HEK293T (cell line): ENCODE data around the gene BIRC5.
A peak's percentile ranks its signal among the peaks of the same experiment; 100 is the strongest.

Source experiments
- CTCF ChIA-PET: fragments of 350-600 bp; formaldehyde crosslinking; extraction: SDS; loops from one replicate; lab custom pipeline; 2021; ENCODE audit warnings: antibody characterized with exemption, inconsistent platforms; lab: Yijun Ruan, JAX
- POLR2A ChIA-PET: fragments of 350-600 bp; formaldehyde crosslinking; extraction: SDS; loops from one replicate; lab custom pipeline; 2020; ENCODE audit warnings: antibody characterized with exemption, inconsistent platforms; lab: Yijun Ruan, JAX
- DNase-seq: peaks from one replicate; pipeline ENCODE4 v3.0.0; 2012; ENCODE audit warnings: mixed read lengths; ENCODE audit errors: extremely low spot score
- ARNT ChIP-seq: fragments of 450-650 bp; IDR thresholded peaks from 2 replicates; pipeline ENCODE4 v1.6.1; 2017; ENCODE audit warnings: mild to moderate bottlenecking
- BHLHE40 ChIP-seq: fragments of 450-650 bp; IDR thresholded peaks from 2 replicates; pipeline ENCODE4 v1.6.1; 2016; ENCODE audit warnings: mild to moderate bottlenecking, moderate library complexity, borderline replicate concordance
- CTBP1 ChIP-seq: fragments of 450-650 bp; IDR thresholded peaks from 2 replicates; pipeline ENCODE4 v1.6.1; 2016; ENCODE audit warnings: borderline replicate concordance
- ELF4 ChIP-seq: fragments of 450-650 bp; IDR thresholded peaks from 2 replicates; pipeline ENCODE4 v1.6.1; 2017; ENCODE audit warnings: antibody characterized with exemption
- FOXA1 ChIP-seq: fragments of 450-650 bp; IDR thresholded peaks from 2 replicates; pipeline ENCODE4 v1.6.1; 2016; ENCODE audit warnings: mild to moderate bottlenecking
- FOXK2 ChIP-seq: fragments of 450-650 bp; IDR thresholded peaks from 2 replicates; pipeline ENCODE4 v1.6.1; 2016; ENCODE audit warnings: mild to moderate bottlenecking
- FOXM1 ChIP-seq: fragments of 450-650 bp; IDR thresholded peaks from 2 replicates; pipeline ENCODE4 v1.6.1; 2017; ENCODE audit warnings: mild to moderate bottlenecking, borderline replicate concordance
- HDGF ChIP-seq: fragments of 450-650 bp; IDR thresholded peaks from 2 replicates; pipeline ENCODE4 v1.6.1; 2017; ENCODE audit warnings: antibody characterized with exemption, borderline replicate concordance
- L3MBTL2 ChIP-seq: fragments of 450-650 bp; conservative IDR thresholded peaks from 2 replicates; pipeline ENCODE4 v1.6.1; 2016; ENCODE audit warnings: mild to moderate bottlenecking
- LEF1 ChIP-seq: fragments of 450-650 bp; IDR thresholded peaks from 2 replicates; pipeline ENCODE4 v1.6.1; 2017; ENCODE audit warnings: mild to moderate bottlenecking, borderline replicate concordance
- NFRKB ChIP-seq: fragments of 450-650 bp; IDR thresholded peaks from 2 replicates; pipeline ENCODE4 v1.6.1; 2016; ENCODE audit warnings: mild to moderate bottlenecking, moderate library complexity
- PKNOX1 ChIP-seq: fragments of 450-650 bp; IDR thresholded peaks from 2 replicates; pipeline ENCODE4 v1.6.1; 2016
- SP1 ChIP-seq: fragments of 450-650 bp; IDR thresholded peaks from 2 replicates; pipeline ENCODE4 v1.6.1; 2017
- SUZ12 ChIP-seq: fragments of 450-650 bp; IDR thresholded peaks from 2 replicates; pipeline ENCODE4 v1.6.1; 2016; ENCODE audit warnings: mild to moderate bottlenecking
- TARDBP ChIP-seq: fragments of 450-650 bp; IDR thresholded peaks from 2 replicates; pipeline ENCODE4 v1.6.1; 2016
- ZNF384 ChIP-seq: fragments of 450-650 bp; IDR thresholded peaks from 2 replicates; pipeline ENCODE4 v1.6.1; 2016

Gene BIRC5

GRCh38 chr17:78185981-78186691 is 27.9 kb upstream of the BIRC5 start:
- POLR2A ChIA-PET = interaction anchor here (0.6 to 3.5 kb wide), 29 partner anchors 8 to 795 kb away, joined by 3 to 50 read pairs (median 5); partner anchors contain the start of genes BIRC5, SYNGR2, TMC6 and TMC8
- TF ChIP-seq ELF4 (no peak), BHLHE40 (no peak), ZNF384 (no peak), TARDBP (no peak), CTBP1 (no peak), FOXM1 (no peak), SP1 (no peak), SUZ12 (no peak), HDGF (no peak), LEF1 (no peak)
- DNase-seq = peak; percentile 43
- CTCF ChIA-PET = interaction anchor here (1.1 to 3.4 kb wide), 3 partner anchors 9 to 58 kb away, joined by 3 to 20 read pairs (median 3); no protein-coding TSS in a partner anchor

DNA sequence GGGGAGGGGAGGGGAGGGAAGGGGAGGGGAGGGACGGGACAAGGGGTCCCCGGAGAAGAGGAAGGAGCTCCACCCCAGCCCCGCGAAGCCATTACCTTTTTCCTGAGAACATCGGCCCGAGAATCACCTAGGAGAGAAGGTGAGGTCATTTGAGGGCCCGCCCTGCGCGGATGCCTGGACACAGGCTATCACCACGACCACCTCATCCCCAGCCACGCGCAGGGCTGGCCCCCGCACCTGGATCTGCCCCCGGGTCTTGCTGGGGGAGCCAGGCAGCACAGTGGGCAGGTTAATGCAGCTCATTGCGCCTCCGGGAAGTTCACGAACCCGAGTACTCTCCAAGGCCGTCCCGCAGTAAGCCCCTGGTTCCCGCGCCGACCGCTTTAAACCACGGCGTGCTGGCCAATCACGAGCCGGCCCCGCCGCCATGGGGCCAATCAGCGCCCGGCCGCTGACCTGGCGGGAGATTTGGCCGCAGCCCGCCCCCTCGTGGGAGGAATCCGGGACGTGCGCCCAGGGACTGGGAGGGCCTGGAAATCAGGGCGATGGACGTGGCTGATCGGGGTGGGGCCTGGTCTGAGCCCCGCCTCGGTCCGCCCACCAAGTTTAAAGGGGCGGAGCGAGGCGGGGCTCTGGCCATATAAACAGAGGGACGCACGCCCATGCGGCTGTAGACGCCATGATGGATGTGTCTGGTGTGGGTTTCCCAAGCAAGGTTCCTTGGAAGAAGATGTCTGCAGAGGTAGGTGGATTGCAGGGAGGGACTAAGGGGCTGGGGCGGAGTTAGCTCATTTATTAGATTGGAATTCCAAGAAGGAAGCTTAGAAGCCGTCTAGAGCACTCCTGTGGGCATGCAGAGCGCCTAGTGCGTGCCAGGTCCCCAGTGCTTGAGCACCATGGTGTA is 27.1 kb upstream of the BIRC5 start, which contains the start of the genes AFMID and TK1:
Gene AFMID (plus strand): TSS at position 671 of the 904 bp plus-strand sequence. CDS start 9 bp downstream, at position 680.
Gene TK1 (minus strand): TSS at position 361 of the 904 bp plus-strand sequence. CDS start 58 bp downstream, at position 303.
- DNase-seq = peak; percentile 100
- TF ChIP-seq FOXK2 = no peak
- TF ChIP-seq HDGF = peak; percentile 27; the same call in 1 of the 2 replicates
- no peak; the same call in 1 of the 2 replicates for TF ChIP-seq ARNT
- peak; percentile 92 for TF ChIP-seq L3MBTL2
- TF ChIP-seq ELF4 = peak; percentile 64; the same call in 1 of the 2 replicates
- peak; percentile 93 for TF ChIP-seq PKNOX1
- peak; percentile 84; the same call in 1 of the 2 replicates for TF ChIP-seq FOXM1
- no peak for TF ChIP-seq SUZ12
- POLR2A ChIA-PET = interaction anchor here (0.6 to 3.5 kb wide), 28 partner anchors 9 to 130 kb away, joined by 3 to 50 read pairs (median 5); partner anchors contain the start of genes BIRC5, SYNGR2, TMC6 and TMC8
- CTCF ChIA-PET = interaction anchor here (0.6 to 3.4 kb wide), 5 partner anchors 10 to 65 kb away, joined by 3 to 20 read pairs (median 3); partner anchors contain the start of gene BIRC5

- ChIA-PET CTCF (interaction anchor here (0.6 kb wide), 1 partner anchor 57 kb away, joined by 3 read pairs; no protein-coding TSS in a partner anchor), POLR2A (interaction anchor here (9.2 kb wide), 1 partner anchor 9 kb away, joined by 50 read pairs; the partner anchor contains the start of genes AFMID and TK1)
- TF ChIP-seq FOXK2 (no peak), LEF1 (no peak), PKNOX1 (no peak), TARDBP (no peak)
- DNase-seq = no peak
These were observed 17.3 kb upstream of the BIRC5 start for GRCh38 chr17:78196716-78197115.

DNA sequence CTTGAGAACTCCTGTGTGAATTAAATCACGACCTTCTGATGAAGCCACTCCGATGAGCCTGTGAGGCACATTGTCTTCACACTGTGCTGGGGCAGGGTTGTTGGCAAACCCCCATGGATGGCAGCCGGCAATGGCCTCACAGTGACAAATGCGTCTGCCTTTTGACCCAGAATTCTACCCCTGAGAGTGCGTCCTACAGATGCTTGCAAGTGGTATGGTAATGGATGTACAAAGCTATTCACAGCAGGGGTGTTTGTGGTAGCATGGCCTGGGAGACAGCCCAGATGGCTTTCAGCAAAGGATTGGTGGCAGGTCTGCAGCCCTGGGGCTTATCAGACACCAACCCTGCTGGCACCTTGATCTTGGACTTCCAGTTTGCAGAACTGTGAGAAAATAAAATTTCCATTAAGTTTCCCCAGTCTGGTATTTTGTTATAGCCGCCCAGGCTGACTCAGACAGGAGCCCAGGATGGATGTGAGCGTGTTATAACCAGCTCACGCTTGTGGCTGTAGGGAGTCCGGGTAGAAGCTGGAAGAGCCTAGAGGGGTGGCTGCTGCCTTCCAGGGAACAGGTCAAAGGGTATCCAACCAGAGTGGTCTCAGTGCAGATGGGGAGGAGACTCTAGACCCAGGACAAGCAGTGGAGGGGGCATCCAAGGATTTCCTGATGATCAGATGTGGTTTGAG is 16.8 kb upstream of the BIRC5 start:
- TF ChIP-seq FOXA1 (no peak), LEF1 (no peak)
- ChIA-PET POLR2A (interaction anchor here (1.0 to 9.2 kb wide), 2 partner anchors 10 to 17 kb away, joined by 4 to 50 read pairs; partner anchors contain the start of genes AFMID, BIRC5 and TK1), CTCF (interaction anchor here (0.6 kb wide), 1 partner anchor 56 kb away, joined by 3 read pairs; no protein-coding TSS in a partner anchor)
- DNase-seq = no peak

DNA sequence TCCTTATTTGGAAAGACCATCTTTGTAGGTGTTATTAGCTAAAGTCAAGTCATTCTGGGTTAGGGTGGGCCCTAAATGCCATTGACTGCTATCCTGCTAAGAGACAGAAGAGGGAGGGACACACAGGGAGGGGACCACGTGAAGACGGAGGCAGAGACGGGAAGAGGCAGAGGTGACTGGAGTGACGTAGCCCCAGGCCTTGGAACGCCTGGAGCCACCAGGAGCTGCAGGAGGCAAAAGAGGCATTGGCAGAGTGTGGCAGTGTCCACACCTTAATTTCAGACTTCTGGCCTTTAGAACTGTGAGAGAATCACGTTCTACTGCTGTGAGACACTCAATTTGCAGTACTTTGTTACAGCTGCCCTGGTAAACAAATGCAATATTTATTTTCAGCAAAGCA is 13.6 kb upstream of the BIRC5 start:
- no peak for DNase-seq
- ChIA-PET CTCF (interaction anchor here (0.9 kb wide), 1 partner anchor 45 kb away, joined by 3 read pairs; no protein-coding TSS in a partner anchor), POLR2A (interaction anchor here (9.2 kb wide), 1 partner anchor 13 kb away, joined by 50 read pairs; the partner anchor contains the start of genes AFMID and TK1)
- TF ChIP-seq BHLHE40 (no peak), SP1 (no peak), SUZ12 (no peak), ARNT (no peak)

- ChIA-PET CTCF (no interaction called here), POLR2A (interaction anchor here (9.2 kb wide), 1 partner anchor 15 kb away, joined by 50 read pairs; the partner anchor contains the start of genes AFMID and TK1)
- no peak for DNase-seq
- TF ChIP-seq LEF1 = no peak
- TF ChIP-seq NFRKB = no peak
- TF ChIP-seq FOXA1 = no peak
- TF ChIP-seq ELF4 = no peak
- no peak for TF ChIP-seq BHLHE40
- TF ChIP-seq SUZ12 = no peak
- TF ChIP-seq TARDBP = no peak
- no peak for TF ChIP-seq PKNOX1
- no peak for TF ChIP-seq FOXM1
- no peak for TF ChIP-seq ZNF384
- no peak for TF ChIP-seq HDGF
- no peak for TF ChIP-seq SP1
- TF ChIP-seq CTBP1 = no peak
These were observed 11.4 kb upstream of the BIRC5 start for GRCh38 chr17:78202666-78203065.
